K562 (cell line): ENCODE data around the gene ARID3B. TPM values are rescaled to one million over a fixed set of nuclear protein-coding genes. Genes with fewer than 3 reads are reported as not detected.

ENCODE experiments used
- ATAC-seq: fragments of 200-7000 bp; cut with Tn5 transposase; 3 replicates; pipeline ENCODE4 v1.9.1; 2020; ENCODE audit warnings: moderate library complexity
- BruUV-seq: library from RNA; stranded (reverse); fragments of 400-500 nt; replicated peaks from 2 replicates; lab custom pipeline; 2021; lab: Mats Ljungman, UMichigan
- CTCF ChIA-PET: fragments of 300-600 bp; formaldehyde crosslinking; extraction: SDS; loops from one replicate; lab custom pipeline; 2021; ENCODE audit warnings: low intra/inter-chr PET ratio; lab: Yijun Ruan, JAX
- POLR2A ChIA-PET: fragments of 300-600, 350-650 bp; sonication (Branson Sonifier 250); formaldehyde crosslinking; extraction: SDS; loops from one replicate; lab custom pipeline; 2021; ENCODE audit warnings: antibody characterized with exemption, inconsistent platforms; lab: Yijun Ruan, JAX
- DNase-seq, 4 experiments: peaks; one replicate each; pipeline versions ENCODE4 v3.0.0 to v3.0.0-alpha.2; 2011 to 2018; ENCODE audit warnings: low spot score in 3 of 4, mixed read lengths in 3 of 4; ENCODE audit errors: extremely low read depth in 1 of 4
- FAIRE-seq: peaks from 2 replicates; lab custom pipeline; 2011; peaks lifted over from hg19 to GRCh38; lab: Jason Lieb, UNC
- H2AFZ ChIP-seq: 2 replicates; pipeline ENCODE4 v1.6.0; 2011; ENCODE audit warnings: low read depth, low read length, control low read depth, inconsistent platforms
- H3K27ac ChIP-seq: fragments of 200-600 bp; 3 replicates; pipeline ENCODE4 v1.8.0; 2011; ENCODE audit warnings: low read depth, mild to moderate bottlenecking, control low read depth, inconsistent platforms, low read length, moderate library complexity, mixed read lengths; ENCODE audit errors: extremely low read depth
- H3K27me3 ChIP-seq, 2 experiments: fragments of 300-600 bp in 1 of 2; 2 replicates in 1 of 2; 3 replicates in 1 of 2; pipeline versions ENCODE4 v1.6.0 to v1.8.0; 2011; ENCODE audit warnings: inconsistent platforms in 2 of 2, low read length in 2 of 2, mild to moderate bottlenecking in 1 of 2, mixed read lengths in 1 of 2, moderate library complexity in 1 of 2; ENCODE audit not compliant: control insufficient read depth in 2 of 2, insufficient read depth in 2 of 2
- H3K36me3 ChIP-seq: fragments of 300-600 bp; 3 replicates; pipeline ENCODE4 v1.8.0; 2011; ENCODE audit warnings: mild to moderate bottlenecking, low read length, inconsistent platforms; ENCODE audit not compliant: control insufficient read depth, insufficient read depth
- H3K4me1 ChIP-seq, 2 experiments: fragments of 200-600 bp in 1 of 2; replicated peaks in 1 of 2; 2 replicates in 1 of 2; 3 replicates in 1 of 2; pipeline versions ENCODE4 v1.5.1 to v1.8.0; 2011; ENCODE audit warnings: inconsistent platforms in 2 of 2, low read length in 2 of 2, mild to moderate bottlenecking in 1 of 2, mixed read lengths in 1 of 2, moderate library complexity in 1 of 2; ENCODE audit not compliant: control insufficient read depth in 2 of 2, insufficient read depth in 2 of 2
- H3K4me2 ChIP-seq: 2 replicates; pipeline ENCODE4 v1.6.1; 2011; ENCODE audit warnings: low read length, control low read depth, inconsistent platforms, mixed read lengths; ENCODE audit not compliant: insufficient read depth
- H3K4me3 ChIP-seq: fragments of 200-600 bp; sonication (generic), shearing (Covaris generic); 2 replicates; pipeline ENCODE4 v1.5.1; 2016; ENCODE audit warnings: control low read depth, inconsistent platforms
- H3K79me2 ChIP-seq: fragments of 200-600 bp; 3 replicates; pipeline ENCODE4 v1.8.0; 2011; ENCODE audit warnings: low read length, inconsistent platforms; ENCODE audit not compliant: control insufficient read depth, insufficient read depth
- H3K9ac ChIP-seq, 2 experiments: 2 replicates each; pipeline versions ENCODE4 v1.6.0 to v1.6.1; 2011; ENCODE audit warnings: low read depth in 2 of 2, low read length in 2 of 2, control low read depth in 1 of 2, inconsistent platforms in 1 of 2, mild to moderate bottlenecking in 1 of 2, mixed read lengths in 1 of 2; ENCODE audit not compliant: insufficient read depth in 1 of 2
- H3K9me1 ChIP-seq: one replicate; pipeline ENCODE4 v1.6.0; 2011; ENCODE audit warnings: inconsistent platforms, mild to moderate bottlenecking, low read length, moderate library complexity; ENCODE audit not compliant: control insufficient read depth, insufficient read depth
- H3K9me3 ChIP-seq: replicated peaks from 2 replicates; pipeline ENCODE4 v1.5.1; 2011; ENCODE audit warnings: low read depth, low read length, inconsistent platforms; ENCODE audit not compliant: control insufficient read depth, insufficient read depth
- H4K20me1 ChIP-seq: replicated peaks from 2 replicates; pipeline ENCODE4 v1.6.1; 2011; ENCODE audit warnings: low read length, inconsistent platforms, mixed read lengths; ENCODE audit not compliant: control insufficient read depth, insufficient read depth
- ARID1B ChIP-seq: fragments of 450-650 bp; IDR thresholded peaks from 2 replicates; pipeline ENCODE4 v1.6.1; 2016; ENCODE audit warnings: antibody characterized with exemption, mild to moderate bottlenecking, inconsistent platforms
- ATF3 ChIP-seq, 2 experiments: fragments of 450-650 bp in 1 of 2; sonication (generic) in 1 of 2; formaldehyde crosslinking in 1 of 2; IDR thresholded peaks in 1 of 2; conservative IDR thresholded peaks in 1 of 2; 2 replicates each; pipeline versions ENCODE4 v1.6.1 to v1.8.1; 2016 to 2023; ENCODE audit warnings: mild to moderate bottlenecking in 2 of 2, moderate library complexity in 2 of 2, inconsistent platforms in 1 of 2, missing genetic modification reagents in 1 of 2
- BCOR ChIP-seq: fragments of 450-650 bp; IDR thresholded peaks from 2 replicates; pipeline ENCODE4 v1.6.1; 2016
- BRD9 ChIP-seq: fragments of 450-650 bp; IDR thresholded peaks from 2 replicates; pipeline ENCODE4 v1.6.1; 2018; ENCODE audit warnings: low read depth; ENCODE audit not compliant: partially characterized antibody
- CBX3 ChIP-seq, 2 experiments: IDR thresholded peaks; 1 replicate in 1 of 2; 2 replicates in 1 of 2; pipeline ENCODE4 v1.6.1; 2012; ENCODE audit warnings: inconsistent platforms in 2 of 2, low read length in 2 of 2, borderline replicate concordance in 1 of 2, control low read depth in 1 of 2
- CEBPG ChIP-seq, 3 experiments: fragments of 200-800 bp in 1 of 3; sonication (Bioruptor generic) in 1 of 3; sonication (generic) in 1 of 3; formaldehyde crosslinking in 1 of 3; IDR thresholded peaks in 2 of 3; conservative IDR thresholded peaks in 1 of 3; 2 replicates each; pipeline versions ENCODE4 v1.6.1 to v1.8.0; 2016 to 2022; ENCODE audit warnings: missing compliant biosample characterization in 2 of 3, missing genetic modification characterization in 2 of 3, mild to moderate bottlenecking in 1 of 3, missing genetic modification reagents in 1 of 3
- DPF2 ChIP-seq: fragments of 450-650 bp; IDR thresholded peaks from 2 replicates; pipeline ENCODE4 v1.6.1; 2016
- ETV1 ChIP-seq: fragments of 450-650 bp; conservative IDR thresholded peaks from 2 replicates; pipeline ENCODE4 v1.6.1; 2016; ENCODE audit warnings: missing genetic modification characterization, control low read depth, low read depth, missing compliant biosample characterization
- FOSL1 ChIP-seq: fragments of 200-800 bp; sonication (Bioruptor generic); conservative IDR thresholded peaks from 2 replicates; pipeline ENCODE4 v1.6.1; 2016; ENCODE audit warnings: missing genetic modification characterization, missing compliant biosample characterization
- JUND ChIP-seq, 2 experiments: IDR thresholded peaks; 2 replicates in 1 of 2; 3 replicates in 1 of 2; pipeline ENCODE4 v1.6.1; 2011; ENCODE audit warnings: borderline replicate concordance in 2 of 2, low read depth in 2 of 2, low read length in 2 of 2, improper control_type of control experiment in 1 of 2, missing biosample characterization in 1 of 2, missing genetic modification characterization in 1 of 2, missing genetic modification reagents in 1 of 2
- KLF16 ChIP-seq: IDR thresholded peaks from 2 replicates; pipeline ENCODE4 v1.6.1; 2016; ENCODE audit warnings: antibody characterized with exemption
- NFATC3 ChIP-seq: fragments of 450-650 bp; IDR thresholded peaks from 2 replicates; pipeline ENCODE4 v1.6.1; 2017; ENCODE audit warnings: mild to moderate bottlenecking
- whole genome bisulfite sequencing: fragments of 100-300 bp; shearing (Covaris generic); methylation state at CpG from one replicate; pipeline ENCODE4 v1.1.6; 2016; ENCODE audit warnings: low coverage, mixed read lengths; ENCODE audit not compliant: insufficient coverage; ENCODE audit errors: missing lambda C conversion rate; 5-methylcytosine and 5-hydroxymethylcytosine counted together
- in situ Hi-C: fragments of 300-500 bp; cut with MboI; formaldehyde crosslinking; loops from 4 replicates; pipeline ENCODE4 v1.15.0; 2018; ENCODE audit warnings: inconsistent platforms, mixed read lengths
- intact Hi-C: fragments of 100-400 bp; cut with micrococcal nuclease; formaldehyde crosslinking; loops from 2 replicates; pipeline ENCODE4 v1.14.2; 2022
- polyA plus RNA-seq, 8 experiments: library from polyadenylated mRNA; depleted of rRNA in 4 of 8; stranded (reverse) in 5 of 8; unstranded in 3 of 8; fragments of >200 nt; fragmentation: Nextera tagmentation in 2 of 8; fragmentation: Illumina TruSeq in 1 of 8; extraction: Ambion mirVana in 2 of 8; extraction: Trizol in 1 of 8; gene quantifications; 2 replicates each; pipeline versions ENCODE4 v1.2.1 to v1.2.3, GENCODE V29; 2011 to 2014; ENCODE audit warnings: inconsistent platforms in 1 of 8, missing spikeins in 1 of 8
- total RNA-seq, 7 experiments: library from RNA; depleted of rRNA in 6 of 7; stranded (reverse); fragments of >200 nt in 6 of 7; fragmentation: Illumina TruSeq in 2 of 7; extraction: Trizol in 2 of 7; gene quantifications; 2 replicates each; pipeline versions ENCODE4 v1.2.1 to v1.2.3, GENCODE V29; 2011 to 2021; ENCODE audit warnings: low replicate concordance in 1 of 7
- TF ChIP-seq, protein P1 (sequence below): fragments of 450-650 bp; IDR thresholded peaks from 2 replicates; pipeline ENCODE4 v1.6.1; 2018; ENCODE audit not compliant: partially characterized antibody

Gene ARID3B
- total and polyA plus RNA-seq, 9 of the 15 experiments (the other 6 are each of a cell fraction or from before 2014, with no cell fraction given), result 0.32 to 15.1 (median 7.1) TPM

GRCh38 chr15:74519311-74519710, 21.7 kb upstream of the ARID3B start:
- Histone ChIP-seq H3K9me1 (no peaks in the 10 kb centered on the region), H3K4me2 (no peak overlapping the region), H4K20me1 (no peaks in the 10 kb centered on the region), H3K27me3 (no peaks in the 10 kb centered on the region), H3K36me3 (no peaks in the 10 kb centered on the region), H3K79me2 (no peaks in the 10 kb centered on the region), H3K9ac (no peak overlapping the region), H3K27ac (no peak overlapping the region), H3K4me3 (no peak overlapping the region), H3K4me1 (0 out of 5 replicates have a peak, but pooled peaks cover 0 to 3% of the 10 kb centered on the region in 2 experiments), H2AFZ (no peak overlapping the region), H3K9me3 (no peaks in the 10 kb centered on the region)
- no peak for ATAC-seq
- ChIA-PET POLR2A (interaction anchor here (0.6 kb wide), 1 partner anchor 82 kb away, joined by 3 read pairs; no protein-coding TSS in a partner anchor), CTCF (no interaction called here)
- in situ Hi-C loops (no loop called here), intact Hi-C loops (no loop called here)
- TF ChIP-seq FOSL1 (tag) (peak; percentile 80), BRD9 (no peak), ATF3 (IDR thresholded peaks at IDR 0.05) (peak; percentile 69), ATF3 (CRISPR knock-in tag; conservative IDR thresholded peaks at IDR 0.05) (no peak), BCOR (0 out of 2 replicates have a peak, but pooled peaks have one; percentile 11), JUND (IDR thresholded peaks at IDR 0.05; ENCODE audit: borderline replicate concordance, low read depth, low read length) (0 out of 2 replicates have a peak, but pooled peaks have one; percentile 4), JUND (tag; IDR thresholded peaks at IDR 0.05; ENCODE audit: borderline replicate concordance, low read depth, low read length) (no peak), ETV1 (tag) (peak; percentile 53), NFATC3 (no peak), DPF2 (peak; percentile 40), CEBPG (CRISPR knock-in tag; IDR thresholded peaks at IDR 0.05) (no peak), CEBPG (tag; conservative IDR thresholded peaks at IDR 0.05 in 1 of 2, IDR thresholded peaks at IDR 0.05 in 1 of 2) (peak in 1 of 2 experiments; percentile 40; a peak in 1 of 4 replicates), ARID1B (0 out of 2 replicates have a peak, but pooled peaks have one; percentile 26), KLF16 (no peak), CBX3 (IDR thresholded peaks at IDR 0.05; ENCODE audit: borderline replicate concordance in 1 of 2, low read length in 2 of 2) (no peak)
- TF ChIP-seq, protein P1, sequence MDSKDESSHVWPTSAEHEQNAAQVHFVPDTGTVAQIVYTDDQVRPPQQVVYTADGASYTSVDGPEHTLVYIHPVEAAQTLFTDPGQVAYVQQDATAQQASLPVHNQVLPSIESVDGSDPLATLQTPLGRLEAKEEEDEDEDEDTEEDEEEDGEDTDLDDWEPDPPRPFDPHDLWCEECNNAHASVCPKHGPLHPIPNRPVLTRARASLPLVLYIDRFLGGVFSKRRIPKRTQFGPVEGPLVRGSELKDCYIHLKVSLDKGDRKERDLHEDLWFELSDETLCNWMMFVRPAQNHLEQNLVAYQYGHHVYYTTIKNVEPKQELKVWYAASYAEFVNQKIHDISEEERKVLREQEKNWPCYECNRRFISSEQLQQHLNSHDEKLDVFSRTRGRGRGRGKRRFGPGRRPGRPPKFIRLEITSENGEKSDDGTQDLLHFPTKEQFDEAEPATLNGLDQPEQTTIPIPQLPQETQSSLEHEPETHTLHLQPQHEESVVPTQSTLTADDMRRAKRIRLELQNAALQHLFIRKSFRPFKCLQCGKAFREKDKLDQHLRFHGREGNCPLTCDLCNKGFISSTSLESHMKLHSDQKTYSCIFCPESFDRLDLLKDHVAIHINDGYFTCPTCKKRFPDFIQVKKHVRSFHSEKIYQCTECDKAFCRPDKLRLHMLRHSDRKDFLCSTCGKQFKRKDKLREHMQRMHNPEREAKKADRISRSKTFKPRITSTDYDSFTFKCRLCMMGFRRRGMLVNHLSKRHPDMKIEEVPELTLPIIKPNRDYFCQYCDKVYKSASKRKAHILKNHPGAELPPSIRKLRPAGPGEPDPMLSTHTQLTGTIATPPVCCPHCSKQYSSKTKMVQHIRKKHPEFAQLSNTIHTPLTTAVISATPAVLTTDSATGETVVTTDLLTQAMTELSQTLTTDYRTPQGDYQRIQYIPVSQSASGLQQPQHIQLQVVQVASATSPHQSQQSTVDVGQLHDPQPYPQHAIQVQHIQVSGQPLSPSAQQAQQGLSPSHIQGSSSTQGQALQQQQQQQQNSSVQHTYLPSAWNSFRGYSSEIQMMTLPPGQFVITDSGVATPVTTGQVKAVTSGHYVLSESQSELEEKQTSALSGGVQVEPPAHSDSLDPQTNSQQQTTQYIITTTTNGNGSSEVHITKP, result no peak
- no peak for FAIRE-seq
- WGBS, result 16% methylated on average over 4 of the region's 4 CpGs
- DNase-seq, result no peak
- BruUV-seq, result no TSS peak
